Gastrocnemius medialis (tissue), 4 donors: ENCODE results near the gene SLC7A8. TPM values are rescaled to one million over a fixed set of nuclear protein-coding genes. Genes with fewer than 3 reads are reported as not detected.

Experiments
- ATAC-seq, 2 donors: fragments of 150-250 bp; one replicate each; pipeline ENCODE4 v1.9.1; 2016
- DNase-seq, 2 donors: peaks; one replicate each; pipeline ENCODE4 v3.0.0-alpha.2; 2019
- H3K27ac ChIP-seq, 4 donors: fragments of 200-600 bp; sonication (generic); 1 replicate in 1 of 4; 2 replicates in 3 of 4; pipeline ENCODE4 v1.5.1; 2016 to 2018; ENCODE audit warnings: mild to moderate bottlenecking in 2 of 4, moderate library complexity in 1 of 4
- H3K27me3 ChIP-seq, 3 donors: fragments of 200-600 bp; sonication (generic) in 2 of 3; 1 replicate in 1 of 3; 2 replicates in 2 of 3; pipeline versions ENCODE4 v1.5.1 to v1.6.0; 2016 to 2019; ENCODE audit warnings: mild to moderate bottlenecking in 1 of 3, moderate library complexity in 1 of 3
- H3K36me3 ChIP-seq, 2 donors: fragments of 200-600 bp; sonication (generic) in 1 of 2; one replicate each; pipeline ENCODE4 v1.5.1; 2017 to 2018
- H3K4me1 ChIP-seq, 2 donors: fragments of 200-600 bp; sonication (generic) in 1 of 2; one replicate each; pipeline ENCODE4 v1.5.1; 2016 to 2017; ENCODE audit warnings: mild to moderate bottlenecking in 2 of 2
- H3K4me3 ChIP-seq, 4 donors: fragments of 200-600 bp; sonication (generic) in 3 of 4; 1 replicate in 1 of 4; 2 replicates in 3 of 4; pipeline ENCODE4 v1.5.1; 2016 to 2019; ENCODE audit warnings: mild to moderate bottlenecking in 2 of 4
- H3K9me3 ChIP-seq, 3 donors: fragments of 200-600 bp; sonication (generic) in 2 of 3; 1 replicate in 1 of 3; 2 replicates in 2 of 3; pipeline ENCODE4 v1.5.1; 2016 to 2019
- CTCF ChIP-seq, 5 experiments: fragments of 450-650 bp in 3 of 5; fragments of 200-600 bp in 2 of 5; sonication (generic) in 2 of 5; IDR thresholded peaks in 4 of 5; conservative IDR thresholded peaks in 1 of 5; 1 replicate in 4 of 5; 2 replicates in 1 of 5; pipeline ENCODE4 v1.5.1; 2016 to 2019; ENCODE audit warnings: antibody characterized with exemption in 5 of 5, mild to moderate bottlenecking in 3 of 5, moderate library complexity in 3 of 5
- POLR2A ChIP-seq, 2 donors: fragments of 450-650 bp; IDR thresholded peaks; one replicate each; pipeline ENCODE4 v1.6.1; 2017; ENCODE audit warnings: antibody characterized with exemption in 2 of 2, mild to moderate bottlenecking in 2 of 2, moderate library complexity in 2 of 2
- in situ Hi-C, 4 donors: fragments of 200-750 bp; cut with MboI; loops; one replicate each; pipeline versions ENCODE4 v1.15.0 to v1.8.0; 2017; ENCODE audit warnings: low sequenced_read_pairs in 4 of 4
- intact Hi-C: fragments of 100-400 bp; cut with DNase I; formaldehyde crosslinking; loops from one replicate; pipeline ENCODE4 v1.15.1; 2023; ENCODE audit warnings: low total_unique reads
- total RNA-seq, 4 donors: library from RNA; depleted of rRNA; stranded (reverse); fragments of >200 nt; gene quantifications; one replicate each; pipeline versions ENCODE4 v1.1.0 to v1.2.3, GENCODE V29; 2016

SLC7A8 gene
- total RNA-seq, 4 donors from 2014 or later = 34.5 to 199 (median 63.7) TPM

GRCh38 chr14:23076785-23077408 is 106.6 kb downstream of the SLC7A8 start:
- in situ Hi-C loops (no loop called here), intact Hi-C loops (loop anchor here (5.0 kb wide), 1 partner anchor 220 kb away; no protein-coding TSS in a partner anchor)
- H3K4me3 ChIP-seq = no peak overlapping the region
- H3K9me3 ChIP-seq = no peaks in the 10 kb centered on the region
- no peaks in the 10 kb centered on the region for H3K27me3 ChIP-seq
- TF ChIP-seq CTCF (IDR thresholded peaks at IDR 0.05 in 4 of 5, conservative IDR thresholded peaks at IDR 0.05 in 1 of 5) (peak; percentile 29 to 70 (median 48)), POLR2A (IDR thresholded peaks at IDR 0.05) (no peak)
- peak overlapping the region; percentile 71 to 87 (median 84) for H3K27ac ChIP-seq
- peak in 1 of 2 donors; percentile 31 for ATAC-seq
- peaks cover 11 to 33% of the 10 kb centered on the region in 2 donors for H3K4me1 ChIP-seq
- no peak for DNase-seq
- H3K36me3 ChIP-seq = peaks cover 6 to 90% of the 10 kb centered on the region in 2 donors

Other genes starting within 250 kb of the SLC7A8 start
- gene HAUS4, start 226.6 kb downstream of the SLC7A8 start, total RNA-seq = 10 to 100 TPM; 12.9 to 34.6 (median 17.1) TPM
- gene AJUBA, start 201.1 kb downstream of the SLC7A8 start, total RNA-seq = 1 to 10 TPM in 2 of 4 donors, under 1 TPM in 2; 0.46 to 5.0 (median 1.9) TPM
- gene C14orf93, start 173.5 kb downstream of the SLC7A8 start, total RNA-seq = 10 to 100 TPM in 1 of 4 donors, 1 to 10 TPM in 3; 3.7 to 16.2 (median 6.7) TPM
- 100 to 1,000 TPM; 304 to 543 (median 486) TPM for gene PSMB5, start 148.8 kb downstream of the SLC7A8 start, total RNA-seq
- gene PSMB11, start 141.4 kb downstream of the SLC7A8 start, total RNA-seq = not detected
- gene CDH24, start 126.1 kb downstream of the SLC7A8 start, total RNA-seq = 1 to 10 TPM in 1 of 4 donors, under 1 TPM in 3; 0.36 to 1.7 (median 0.58) TPM
- 10 to 100 TPM; 61.9 to 74.8 (median 70.6) TPM for gene ACIN1, start 88.5 kb downstream of the SLC7A8 start, total RNA-seq
- 10 to 100 TPM in 3 of 4 donors, 1 to 10 TPM in 1; 9.5 to 28.8 (median 13.8) TPM for gene C14orf119, start 88.2 kb downstream of the SLC7A8 start, total RNA-seq
- gene CIROP, start 78.7 kb downstream of the SLC7A8 start, total RNA-seq = not detected
- gene CEBPE, start 64.4 kb downstream of the SLC7A8 start, total RNA-seq = not detected
- gene RNF212B, start 54.3 kb upstream of the SLC7A8 start, total RNA-seq = not detected
- gene HOMEZ, start 102.5 kb upstream of the SLC7A8 start, total RNA-seq = 1 to 10 TPM; 7.8 to 10.0 (median 8.4) TPM
- 1 to 10 TPM; 5.9 to 7.9 (median 6.7) TPM for gene PPP1R3E, start 119.2 kb upstream of the SLC7A8 start, total RNA-seq
- gene BCL2L2, start 123.2 kb upstream of the SLC7A8 start, total RNA-seq = 10 to 100 TPM; 13.4 to 24.9 (median 23.8) TPM
- gene PABPN1, start 137.8 kb upstream of the SLC7A8 start, total RNA-seq = 10 to 100 TPM; 15.7 to 32.8 (median 26.6) TPM
- gene SLC22A17, start 169.2 kb upstream of the SLC7A8 start, total RNA-seq = 1 to 10 TPM in 2 of 4 donors, under 1 TPM in 2; 0.68 to 2.7 (median 1.4) TPM
- 1 to 10 TPM in 3 of 4 donors, under 1 TPM in 1; 0.31 to 4.1 (median 1.6) TPM for gene EFS, start 181.5 kb upstream of the SLC7A8 start, total RNA-seq
- not detected for gene IL25, start 189.1 kb upstream of the SLC7A8 start, total RNA-seq
- gene CMTM5, start 193.4 kb upstream of the SLC7A8 start, total RNA-seq = 1 to 10 TPM in 1 of 4 donors, not detected in 3; 1.7 TPM
- 1,000 to 10,000 TPM in 1 of 4 donors, 100 to 1,000 TPM in 1, 10 to 100 TPM in 2; 20.4 to 1,496 (median 303) TPM for gene MYH6, start 224.6 kb upstream of the SLC7A8 start, total RNA-seq